Measurements from ENCODE around the gene PKD1L1.

The PKD1L1 gene

DNA sequence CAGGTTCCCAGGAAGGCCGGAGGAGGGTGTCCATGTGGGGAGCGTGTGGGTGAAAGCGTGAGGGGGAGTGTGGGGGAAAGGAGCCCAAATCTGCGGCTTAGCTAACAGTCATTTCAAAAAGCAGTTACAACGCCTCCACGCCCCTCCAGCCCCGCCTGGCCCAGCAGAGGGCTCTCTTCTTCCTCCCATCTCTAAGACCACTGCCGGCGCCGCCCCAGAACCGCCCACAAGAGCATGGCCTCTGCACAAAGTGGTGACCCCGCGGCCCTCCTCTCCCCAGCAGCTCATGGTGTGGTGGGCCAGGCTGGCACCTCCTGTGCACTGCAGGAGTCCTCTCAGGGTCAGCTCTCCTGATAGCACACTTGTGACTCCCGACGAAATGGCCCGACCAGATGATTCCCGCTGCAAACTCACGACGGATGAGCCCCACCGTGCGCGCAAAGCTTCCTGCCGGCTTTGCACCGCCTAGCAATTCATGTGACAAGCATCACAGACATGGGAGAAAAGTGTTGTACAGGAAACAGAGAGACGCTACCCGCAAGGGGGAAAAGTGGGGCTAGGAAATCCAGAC is 43.6 kb upstream of the PKD1L1 start:
- peak; percentile 93 for ATAC-seq
- TF ChIP-seq OSR1 (CRISPR knock-in tag; IDR thresholded peaks at IDR 0.05) (no peak), ZNF8 (CRISPR knock-in tag; IDR thresholded peaks at IDR 0.05) (no peak), PPARA (CRISPR knock-in tag; IDR thresholded peaks at IDR 0.05; ENCODE audit: borderline replicate concordance) (no peak), RARB (CRISPR knock-in tag; IDR thresholded peaks at IDR 0.05) (no peak), GLIS3 (CRISPR knock-in tag; IDR thresholded peaks at IDR 0.05) (no peak), ESRRG (CRISPR knock-in tag; IDR thresholded peaks at IDR 0.05) (no peak), ISL1 (CRISPR knock-in tag; IDR thresholded peaks at IDR 0.05) (no peak)

DNA sequence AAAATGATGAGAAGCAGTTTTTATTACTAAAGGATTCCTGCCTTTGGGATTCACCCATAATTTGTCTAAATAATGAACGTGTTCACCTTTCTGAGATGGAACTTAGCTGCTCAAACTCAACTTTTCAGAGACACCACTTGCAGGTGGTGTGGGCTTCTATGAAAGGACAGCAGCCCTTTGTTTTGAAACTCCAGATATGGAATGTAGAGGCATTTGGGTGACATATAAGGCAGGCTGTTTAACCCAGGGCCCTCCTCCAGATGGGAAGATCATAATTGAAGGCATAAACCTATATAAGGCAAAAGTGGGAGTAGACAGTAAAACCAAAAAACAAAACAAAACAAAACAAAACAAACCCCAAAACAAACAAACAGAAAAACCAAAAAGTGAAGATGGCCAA is 43.0 kb upstream of the PKD1L1 start:
- TF ChIP-seq ZFP3 (CRISPR knock-in tag; IDR thresholded peaks at IDR 0.05) (no peak), GLIS3 (CRISPR knock-in tag; IDR thresholded peaks at IDR 0.05) (no peak), SNAI2 (CRISPR knock-in tag; IDR thresholded peaks at IDR 0.05) (no peak), TOX (CRISPR knock-in tag; IDR thresholded peaks at IDR 0.05; ENCODE audit: borderline replicate concordance) (no peak), BACH2 (CRISPR knock-in tag; IDR thresholded peaks at IDR 0.05; ENCODE audit: borderline replicate concordance) (no peak), TCF4 (CRISPR knock-in tag; IDR thresholded peaks at IDR 0.05; ENCODE audit: borderline replicate concordance) (no peak), ZNF70 (CRISPR knock-in tag; IDR thresholded peaks at IDR 0.05) (no peak), RARB (CRISPR knock-in tag; IDR thresholded peaks at IDR 0.05) (no peak)
- TF ChIP-seq, protein P1, sequence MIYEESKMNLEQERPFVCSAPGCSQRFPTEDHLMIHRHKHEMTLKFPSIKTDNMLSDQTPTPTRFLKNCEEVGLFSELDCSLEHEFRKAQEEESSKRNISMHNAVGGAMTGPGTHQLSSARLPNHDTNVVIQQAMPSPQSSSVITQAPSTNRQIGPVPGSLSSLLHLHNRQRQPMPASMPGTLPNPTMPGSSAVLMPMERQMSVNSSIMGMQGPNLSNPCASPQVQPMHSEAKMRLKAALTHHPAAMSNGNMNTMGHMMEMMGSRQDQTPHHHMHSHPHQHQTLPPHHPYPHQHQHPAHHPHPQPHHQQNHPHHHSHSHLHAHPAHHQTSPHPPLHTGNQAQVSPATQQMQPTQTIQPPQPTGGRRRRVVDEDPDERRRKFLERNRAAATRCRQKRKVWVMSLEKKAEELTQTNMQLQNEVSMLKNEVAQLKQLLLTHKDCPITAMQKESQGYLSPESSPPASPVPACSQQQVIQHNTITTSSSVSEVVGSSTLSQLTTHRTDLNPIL (CRISPR knock-in tag; IDR thresholded peaks at IDR 0.05; ENCODE audit: low read depth), result no peak
- TF ChIP-seq, protein P2, sequence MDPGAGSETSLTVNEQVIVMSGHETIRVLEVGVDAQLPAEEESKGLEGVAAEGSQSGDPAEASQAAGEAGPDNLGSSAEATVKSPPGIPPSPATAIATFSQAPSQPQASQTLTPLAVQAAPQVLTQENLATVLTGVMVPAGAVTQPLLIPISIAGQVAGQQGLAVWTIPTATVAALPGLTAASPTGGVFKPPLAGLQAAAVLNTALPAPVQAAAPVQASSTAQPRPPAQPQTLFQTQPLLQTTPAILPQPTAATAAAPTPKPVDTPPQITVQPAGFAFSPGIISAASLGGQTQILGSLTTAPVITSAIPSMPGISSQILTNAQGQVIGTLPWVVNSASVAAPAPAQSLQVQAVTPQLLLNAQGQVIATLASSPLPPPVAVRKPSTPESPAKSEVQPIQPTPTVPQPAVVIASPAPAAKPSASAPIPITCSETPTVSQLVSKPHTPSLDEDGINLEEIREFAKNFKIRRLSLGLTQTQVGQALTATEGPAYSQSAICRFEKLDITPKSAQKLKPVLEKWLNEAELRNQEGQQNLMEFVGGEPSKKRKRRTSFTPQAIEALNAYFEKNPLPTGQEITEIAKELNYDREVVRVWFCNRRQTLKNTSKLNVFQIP (CRISPR knock-in tag; IDR thresholded peaks at IDR 0.05; ENCODE audit: borderline replicate concordance, low read depth), result no peak
- TF ChIP-seq, protein P3, sequence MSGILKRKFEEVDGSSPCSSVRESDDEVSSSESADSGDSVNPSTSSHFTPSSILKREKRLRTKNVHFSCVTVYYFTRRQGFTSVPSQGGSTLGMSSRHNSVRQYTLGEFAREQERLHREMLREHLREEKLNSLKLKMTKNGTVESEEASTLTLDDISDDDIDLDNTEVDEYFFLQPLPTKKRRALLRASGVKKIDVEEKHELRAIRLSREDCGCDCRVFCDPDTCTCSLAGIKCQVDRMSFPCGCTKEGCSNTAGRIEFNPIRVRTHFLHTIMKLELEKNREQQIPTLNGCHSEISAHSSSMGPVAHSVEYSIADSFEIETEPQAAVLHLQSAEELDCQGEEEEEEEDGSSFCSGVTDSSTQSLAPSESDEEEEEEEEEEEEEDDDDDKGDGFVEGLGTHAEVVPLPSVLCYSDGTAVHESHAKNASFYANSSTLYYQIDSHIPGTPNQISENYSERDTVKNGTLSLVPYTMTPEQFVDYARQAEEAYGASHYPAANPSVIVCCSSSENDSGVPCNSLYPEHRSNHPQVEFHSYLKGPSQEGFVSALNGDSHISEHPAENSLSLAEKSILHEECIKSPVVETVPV (CRISPR knock-in tag; IDR thresholded peaks at IDR 0.05), result no peak
- TF ChIP-seq, protein P4, sequence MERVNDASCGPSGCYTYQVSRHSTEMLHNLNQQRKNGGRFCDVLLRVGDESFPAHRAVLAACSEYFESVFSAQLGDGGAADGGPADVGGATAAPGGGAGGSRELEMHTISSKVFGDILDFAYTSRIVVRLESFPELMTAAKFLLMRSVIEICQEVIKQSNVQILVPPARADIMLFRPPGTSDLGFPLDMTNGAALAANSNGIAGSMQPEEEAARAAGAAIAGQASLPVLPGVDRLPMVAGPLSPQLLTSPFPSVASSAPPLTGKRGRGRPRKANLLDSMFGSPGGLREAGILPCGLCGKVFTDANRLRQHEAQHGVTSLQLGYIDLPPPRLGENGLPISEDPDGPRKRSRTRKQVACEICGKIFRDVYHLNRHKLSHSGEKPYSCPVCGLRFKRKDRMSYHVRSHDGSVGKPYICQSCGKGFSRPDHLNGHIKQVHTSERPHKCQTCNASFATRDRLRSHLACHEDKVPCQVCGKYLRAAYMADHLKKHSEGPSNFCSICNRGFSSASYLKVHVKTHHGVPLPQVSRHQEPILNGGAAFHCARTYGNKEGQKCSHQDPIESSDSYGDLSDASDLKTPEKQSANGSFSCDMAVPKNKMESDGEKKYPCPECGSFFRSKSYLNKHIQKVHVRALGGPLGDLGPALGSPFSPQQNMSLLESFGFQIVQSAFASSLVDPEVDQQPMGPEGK (CRISPR knock-in tag; IDR thresholded peaks at IDR 0.05; ENCODE audit: borderline replicate concordance), result no peak
- TF ChIP-seq, protein P5, sequence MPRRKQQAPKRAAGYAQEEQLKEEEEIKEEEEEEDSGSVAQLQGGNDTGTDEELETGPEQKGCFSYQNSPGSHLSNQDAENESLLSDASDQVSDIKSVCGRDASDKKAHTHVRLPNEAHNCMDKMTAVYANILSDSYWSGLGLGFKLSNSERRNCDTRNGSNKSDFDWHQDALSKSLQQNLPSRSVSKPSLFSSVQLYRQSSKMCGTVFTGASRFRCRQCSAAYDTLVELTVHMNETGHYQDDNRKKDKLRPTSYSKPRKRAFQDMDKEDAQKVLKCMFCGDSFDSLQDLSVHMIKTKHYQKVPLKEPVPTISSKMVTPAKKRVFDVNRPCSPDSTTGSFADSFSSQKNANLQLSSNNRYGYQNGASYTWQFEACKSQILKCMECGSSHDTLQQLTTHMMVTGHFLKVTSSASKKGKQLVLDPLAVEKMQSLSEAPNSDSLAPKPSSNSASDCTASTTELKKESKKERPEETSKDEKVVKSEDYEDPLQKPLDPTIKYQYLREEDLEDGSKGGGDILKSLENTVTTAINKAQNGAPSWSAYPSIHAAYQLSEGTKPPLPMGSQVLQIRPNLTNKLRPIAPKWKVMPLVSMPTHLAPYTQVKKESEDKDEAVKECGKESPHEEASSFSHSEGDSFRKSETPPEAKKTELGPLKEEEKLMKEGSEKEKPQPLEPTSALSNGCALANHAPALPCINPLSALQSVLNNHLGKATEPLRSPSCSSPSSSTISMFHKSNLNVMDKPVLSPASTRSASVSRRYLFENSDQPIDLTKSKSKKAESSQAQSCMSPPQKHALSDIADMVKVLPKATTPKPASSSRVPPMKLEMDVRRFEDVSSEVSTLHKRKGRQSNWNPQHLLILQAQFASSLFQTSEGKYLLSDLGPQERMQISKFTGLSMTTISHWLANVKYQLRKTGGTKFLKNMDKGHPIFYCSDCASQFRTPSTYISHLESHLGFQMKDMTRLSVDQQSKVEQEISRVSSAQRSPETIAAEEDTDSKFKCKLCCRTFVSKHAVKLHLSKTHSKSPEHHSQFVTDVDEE (CRISPR knock-in tag; IDR thresholded peaks at IDR 0.05), result no peak
- ATAC-seq, result no peak

DNA sequence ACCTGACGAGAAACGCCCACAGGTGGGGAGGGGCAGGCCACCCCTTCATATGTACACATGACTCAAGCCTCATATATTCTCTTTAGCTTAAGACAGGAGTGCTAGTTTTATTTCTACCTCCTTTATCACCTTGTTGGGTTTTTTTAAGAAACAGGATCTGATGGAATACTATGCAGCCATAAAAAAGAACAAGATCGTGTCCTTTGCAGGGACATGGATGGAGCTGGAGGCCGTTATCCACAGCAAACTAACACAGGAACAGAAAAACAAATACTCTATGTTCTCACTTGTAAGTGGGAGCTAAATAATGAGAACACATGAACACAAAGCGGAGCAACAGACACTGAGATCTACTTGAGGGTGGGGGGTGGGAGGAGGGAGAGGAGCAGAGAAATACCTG is 42.3 kb upstream of the PKD1L1 start:
- no peak for ATAC-seq
- TF ChIP-seq BACH2 (CRISPR knock-in tag; IDR thresholded peaks at IDR 0.05; ENCODE audit: borderline replicate concordance) (no peak), ARNTL (CRISPR knock-in tag; IDR thresholded peaks at IDR 0.05; ENCODE audit: borderline replicate concordance, low read depth) (no peak), ZNF565 (CRISPR knock-in tag; conservative IDR thresholded peaks at IDR 0.05; ENCODE audit: low read depth) (no peak), PPARA (CRISPR knock-in tag; IDR thresholded peaks at IDR 0.05; ENCODE audit: borderline replicate concordance) (no peak), OSR1 (CRISPR knock-in tag; IDR thresholded peaks at IDR 0.05) (no peak), ESRRG (CRISPR knock-in tag; IDR thresholded peaks at IDR 0.05) (no peak), GLIS3 (CRISPR knock-in tag; IDR thresholded peaks at IDR 0.05) (no peak), ZC3H10 (CRISPR knock-in tag; IDR thresholded peaks at IDR 0.05) (no peak), ISL1 (CRISPR knock-in tag; IDR thresholded peaks at IDR 0.05) (no peak), RARB (CRISPR knock-in tag; IDR thresholded peaks at IDR 0.05) (no peak)
- TF ChIP-seq, protein P4 (CRISPR knock-in tag; IDR thresholded peaks at IDR 0.05; ENCODE audit: borderline replicate concordance), result no peak
- TF ChIP-seq, protein P1 (CRISPR knock-in tag; IDR thresholded peaks at IDR 0.05; ENCODE audit: low read depth), result no peak
